Vagina (tissue), 2 donors: ENCODE results near the gene EPOP. TPM values are rescaled to one million over a fixed set of nuclear protein-coding genes. Genes with fewer than 3 reads are reported as not detected.

Experiments
- DNase-seq, 2 donors: peaks; one replicate each; pipeline ENCODE4 v3.0.0-alpha.2; 2017; ENCODE audit errors: extremely low spot score in 2 of 2
- H3K27ac ChIP-seq: fragments of 200-600 bp; sonication (generic); one replicate; pipeline ENCODE4 v1.5.1; 2019
- H3K27me3 ChIP-seq: fragments of 200-600 bp; sonication (generic); one replicate; pipeline ENCODE4 v1.5.1; 2019
- H3K36me3 ChIP-seq, 2 donors: fragments of 200-600 bp; sonication (generic); one replicate each; pipeline ENCODE4 v1.5.1; 2017 to 2019
- H3K4me1 ChIP-seq: fragments of 200-600 bp; sonication (generic); one replicate; pipeline ENCODE4 v1.5.1; 2019
- H3K4me3 ChIP-seq, 2 donors: fragments of 200-600 bp; sonication (generic); 1 replicate in 1 of 2; 2 replicates in 1 of 2; pipeline ENCODE4 v1.5.1; 2016 to 2019
- H3K9me3 ChIP-seq: fragments of 200-600 bp; sonication (generic); one replicate; pipeline ENCODE4 v1.5.1; 2019
- POLR2A ChIP-seq, 2 donors: fragments of 450-650 bp; IDR thresholded peaks; one replicate each; pipeline ENCODE4 v1.6.1; 2017; ENCODE audit warnings: antibody characterized with exemption in 2 of 2, mild to moderate bottlenecking in 2 of 2, moderate library complexity in 2 of 2
- POLR2AphosphoS5 ChIP-seq, 2 donors: sonication (generic); formaldehyde crosslinking; IDR thresholded peaks; one replicate each; pipeline ENCODE4 v1.9.0; 2017; ENCODE audit warnings: antibody characterized with exemption in 2 of 2, mild to moderate bottlenecking in 2 of 2, low read depth in 1 of 2; ENCODE audit not compliant: insufficient read depth in 1 of 2
- intact Hi-C: fragments of 100-400 bp; cut with DNase I; formaldehyde crosslinking; loops from one replicate; pipeline ENCODE4 v1.15.1; 2023
- total RNA-seq: library from RNA; depleted of rRNA; stranded (reverse); fragments of >200 nt; gene quantifications from one replicate; pipeline ENCODE4 v1.2.3, GENCODE V29; 2016
- TF ChIP-seq, protein P1 (sequence below), 3 experiments: fragments of 450-650 bp in 2 of 3; fragments of 200-600 bp in 1 of 3; sonication (generic) in 1 of 3; IDR thresholded peaks; one replicate each; pipeline ENCODE4 v1.5.1; 2017 to 2019; ENCODE audit warnings: antibody characterized with exemption in 3 of 3, mild to moderate bottlenecking in 2 of 3, moderate library complexity in 2 of 3

Gene EPOP
- total RNA-seq, 1 donor from 2014 or later, result 0.98 TPM

DNA sequence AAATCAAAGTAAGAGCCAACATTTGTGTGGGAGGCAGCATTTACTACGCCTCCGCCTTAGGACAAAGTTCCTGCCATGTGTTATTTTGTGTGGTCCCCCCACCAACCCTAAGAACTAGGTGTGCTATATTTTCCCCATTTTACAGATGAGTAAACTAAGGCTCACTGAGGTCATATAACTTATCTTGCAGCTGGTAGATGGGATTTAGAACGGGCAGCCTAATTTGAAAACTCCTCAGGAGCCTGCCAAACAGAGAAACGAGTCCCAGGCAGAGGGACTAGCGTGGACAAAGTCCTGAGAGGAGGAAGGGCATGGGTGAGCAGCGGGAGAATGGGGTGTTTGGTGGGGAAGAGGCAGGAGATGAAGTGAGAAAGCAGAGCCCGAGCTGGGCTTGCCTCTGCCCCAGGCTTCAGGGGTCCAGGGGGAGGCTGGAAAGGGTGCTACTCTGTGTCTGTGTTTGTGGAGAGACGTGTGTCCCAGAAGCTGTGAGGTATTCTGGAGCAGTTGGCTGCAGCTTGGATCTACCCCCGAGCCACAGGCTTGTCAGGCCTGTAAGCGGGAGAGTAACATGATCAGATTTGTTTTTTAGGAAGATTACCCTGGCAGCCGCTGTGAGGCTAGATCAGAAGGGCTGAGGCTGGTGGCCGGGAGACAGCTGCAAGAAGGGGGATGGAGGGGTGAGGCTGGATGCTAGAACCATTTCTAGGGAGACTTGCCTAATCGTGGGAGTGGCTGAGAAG lies 35.3 kb upstream of the EPOP start:
- intact Hi-C loops, result no loop called here
- no peak overlapping the region for H3K4me3 ChIP-seq
- DNase-seq, result no peak
- H3K4me1 ChIP-seq, result peaks cover 28% of the 10 kb centered on the region
- peaks cover 0 to 23% of the 10 kb centered on the region in 2 donors for H3K36me3 ChIP-seq
- TF ChIP-seq POLR2AphosphoS5 (IDR thresholded peaks at IDR 0.05; ENCODE audit: insufficient read depth in 1 of 2, low read depth in 1 of 2) (no peak), POLR2A (IDR thresholded peaks at IDR 0.05) (no peak)
- TF ChIP-seq, protein P1, sequence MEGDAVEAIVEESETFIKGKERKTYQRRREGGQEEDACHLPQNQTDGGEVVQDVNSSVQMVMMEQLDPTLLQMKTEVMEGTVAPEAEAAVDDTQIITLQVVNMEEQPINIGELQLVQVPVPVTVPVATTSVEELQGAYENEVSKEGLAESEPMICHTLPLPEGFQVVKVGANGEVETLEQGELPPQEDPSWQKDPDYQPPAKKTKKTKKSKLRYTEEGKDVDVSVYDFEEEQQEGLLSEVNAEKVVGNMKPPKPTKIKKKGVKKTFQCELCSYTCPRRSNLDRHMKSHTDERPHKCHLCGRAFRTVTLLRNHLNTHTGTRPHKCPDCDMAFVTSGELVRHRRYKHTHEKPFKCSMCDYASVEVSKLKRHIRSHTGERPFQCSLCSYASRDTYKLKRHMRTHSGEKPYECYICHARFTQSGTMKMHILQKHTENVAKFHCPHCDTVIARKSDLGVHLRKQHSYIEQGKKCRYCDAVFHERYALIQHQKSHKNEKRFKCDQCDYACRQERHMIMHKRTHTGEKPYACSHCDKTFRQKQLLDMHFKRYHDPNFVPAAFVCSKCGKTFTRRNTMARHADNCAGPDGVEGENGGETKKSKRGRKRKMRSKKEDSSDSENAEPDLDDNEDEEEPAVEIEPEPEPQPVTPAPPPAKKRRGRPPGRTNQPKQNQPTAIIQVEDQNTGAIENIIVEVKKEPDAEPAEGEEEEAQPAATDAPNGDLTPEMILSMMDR (IDR thresholded peaks at IDR 0.05), result no peak
- H3K27ac ChIP-seq, result no peak overlapping the region
- no peaks in the 10 kb centered on the region for H3K9me3 ChIP-seq
- H3K27me3 ChIP-seq, result no peaks in the 10 kb centered on the region

DNA sequence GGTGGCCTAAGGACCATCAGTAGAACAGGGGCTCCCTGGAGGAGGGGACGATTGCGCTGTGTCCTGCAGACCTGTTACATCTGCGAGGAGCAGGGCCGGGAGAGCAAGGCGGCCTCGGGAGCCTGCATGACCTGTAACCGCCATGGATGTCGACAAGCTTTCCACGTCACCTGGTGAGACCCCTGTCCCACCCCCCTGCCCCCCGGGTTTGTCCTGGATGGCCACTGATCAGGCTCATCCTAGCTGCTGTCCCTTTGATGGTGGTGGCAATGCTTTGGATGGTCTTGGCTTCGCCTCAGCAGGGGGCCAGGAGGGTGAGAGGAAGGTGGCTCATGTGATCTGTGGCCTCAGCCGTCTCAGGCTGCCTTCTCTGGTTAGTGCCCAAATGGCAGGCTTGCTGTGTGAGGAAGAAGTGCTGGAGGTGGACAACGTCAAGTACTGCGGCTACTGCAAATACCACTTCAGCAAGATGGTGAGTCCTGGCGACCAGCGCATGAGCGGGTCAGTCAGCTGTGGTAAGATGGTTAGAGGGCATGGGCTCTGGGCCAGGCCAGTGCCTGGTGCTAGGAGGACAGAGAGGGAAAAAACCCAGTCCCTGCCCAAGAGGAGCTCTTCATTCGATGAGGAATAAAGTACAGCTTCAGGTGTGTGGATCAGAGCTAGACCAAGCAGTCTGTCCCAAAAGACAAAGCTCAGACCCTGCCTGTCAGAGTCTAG lies 34.5 kb upstream of the EPOP start:
- TF ChIP-seq, protein P1 (IDR thresholded peaks at IDR 0.05), result no peak
- no peak for TF ChIP-seq POLR2AphosphoS5 (IDR thresholded peaks at IDR 0.05; ENCODE audit: insufficient read depth in 1 of 2, low read depth in 1 of 2)
- TF ChIP-seq POLR2A (IDR thresholded peaks at IDR 0.05), result no peak
- intact Hi-C loops, result no loop called here
- H3K27ac ChIP-seq, result no peak overlapping the region
- DNase-seq, result no peak
- peaks cover 28% of the 10 kb centered on the region for H3K4me1 ChIP-seq
- H3K27me3 ChIP-seq, result no peaks in the 10 kb centered on the region
- no peak overlapping the region for H3K4me3 ChIP-seq
- H3K36me3 ChIP-seq, result peaks cover 0 to 23% of the 10 kb centered on the region in 2 donors
- H3K9me3 ChIP-seq, result no peaks in the 10 kb centered on the region

DNA sequence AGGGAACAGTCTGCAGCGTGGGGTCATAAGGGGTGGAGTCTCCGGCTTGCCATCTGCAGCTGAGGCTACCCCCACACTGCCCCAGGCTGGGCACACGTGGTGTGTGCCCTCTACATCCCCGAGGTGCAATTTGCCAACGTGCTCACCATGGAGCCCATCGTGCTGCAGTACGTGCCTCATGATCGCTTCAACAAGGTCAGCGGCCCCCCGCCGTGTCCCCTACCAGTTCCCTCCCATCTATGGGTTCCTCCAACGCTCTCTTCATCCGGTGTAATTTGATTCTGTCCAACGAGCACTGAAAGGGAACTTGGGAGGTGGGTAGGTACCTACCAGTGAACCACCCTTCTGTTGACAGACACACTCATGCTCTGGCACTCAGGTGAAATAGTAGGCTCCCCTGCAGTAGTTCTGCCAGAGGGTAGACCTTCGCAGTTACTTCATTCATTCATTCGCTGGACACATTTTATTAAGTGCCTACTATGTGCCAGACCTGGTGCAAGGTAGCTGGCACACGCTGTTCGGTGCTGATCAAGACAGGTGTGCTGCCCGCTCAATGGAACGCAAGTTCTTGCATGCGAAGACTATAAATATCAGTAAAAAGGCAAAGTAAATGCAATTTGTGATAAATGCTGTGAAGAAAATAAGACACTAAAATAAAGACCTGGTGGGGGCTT lies 33.1 kb upstream of the EPOP start:
- Histone ChIP-seq H3K4me3 (no peak overlapping the region), H3K27ac (no peak overlapping the region), H3K27me3 (no peaks in the 10 kb centered on the region), H3K36me3 (peaks cover 0 to 23% of the 10 kb centered on the region in 2 donors), H3K4me1 (peaks cover 35% of the 10 kb centered on the region), H3K9me3 (no peaks in the 10 kb centered on the region)
- intact Hi-C loops, result no loop called here
- no peak for DNase-seq
- no peak for TF ChIP-seq POLR2A (IDR thresholded peaks at IDR 0.05)
- no peak for TF ChIP-seq POLR2AphosphoS5 (IDR thresholded peaks at IDR 0.05; ENCODE audit: insufficient read depth in 1 of 2, low read depth in 1 of 2)
- TF ChIP-seq, protein P1 (IDR thresholded peaks at IDR 0.05), result no peak

DNA sequence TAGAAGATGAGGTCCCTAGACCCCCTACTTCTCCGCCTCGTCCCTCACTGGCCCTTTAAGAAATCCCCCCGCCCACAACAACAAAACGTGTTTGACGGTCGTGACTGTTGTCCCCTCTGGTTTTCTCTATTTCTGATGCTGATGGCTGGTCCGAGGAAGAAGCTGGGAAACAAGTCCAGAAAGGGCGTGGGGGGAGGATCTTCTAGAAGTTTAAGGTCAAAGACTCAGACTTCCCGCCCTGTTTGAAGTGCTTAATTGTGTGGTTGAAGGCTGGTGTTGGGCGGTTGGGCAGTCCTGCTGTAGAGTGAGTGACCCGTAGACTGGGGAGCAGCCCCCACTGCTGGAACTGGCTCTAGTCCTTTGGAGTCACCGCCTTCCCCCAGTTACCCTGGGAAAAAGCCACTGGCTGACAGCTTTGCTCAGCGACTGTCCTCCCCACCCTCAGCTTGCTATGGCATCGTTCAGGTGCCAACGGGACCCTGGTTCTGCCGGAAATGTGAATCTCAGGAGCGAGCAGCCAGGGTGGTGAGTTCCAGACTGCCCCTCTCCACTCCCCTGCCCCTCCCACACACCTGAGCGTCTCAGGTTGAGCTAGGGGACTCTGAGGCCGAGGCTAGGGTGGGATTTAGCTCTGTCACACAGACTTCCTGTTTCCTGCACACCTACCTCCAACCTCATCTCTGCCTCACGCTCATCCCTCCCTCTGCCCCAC lies 31.9 kb upstream of the EPOP start:
- intact Hi-C loops, result no loop called here
- TF ChIP-seq POLR2AphosphoS5 (IDR thresholded peaks at IDR 0.05; ENCODE audit: insufficient read depth in 1 of 2, low read depth in 1 of 2), result no peak
- TF ChIP-seq POLR2A (IDR thresholded peaks at IDR 0.05), result no peak
- TF ChIP-seq, protein P1 (IDR thresholded peaks at IDR 0.05), result no peak
- peak overlapping the region; percentile 98 for H3K27ac ChIP-seq
- H3K9me3 ChIP-seq, result no peaks in the 10 kb centered on the region
- no peaks in the 10 kb centered on the region for H3K27me3 ChIP-seq
- peak overlapping the region; percentile 92 to 97 for H3K4me3 ChIP-seq
- DNase-seq, result no peak
- peaks cover 40% of the 10 kb centered on the region for H3K4me1 ChIP-seq
- peaks cover 0 to 12% of the 10 kb centered on the region in 2 donors for H3K36me3 ChIP-seq
